Lower leg skin (tissue), 3 donors: ENCODE data around the gene GPR55.

ENCODE experiments used
- CTCF ChIP-seq, 3 donors: fragments of 450-650 bp; IDR thresholded peaks; one replicate each; pipeline ENCODE4 v1.5.1; 2016; ENCODE audit warnings: antibody characterized with exemption in 3 of 3, mild to moderate bottlenecking in 3 of 3, moderate library complexity in 2 of 3
- POLR2A ChIP-seq, 2 donors: fragments of 450-650 bp; IDR thresholded peaks; one replicate each; pipeline ENCODE4 v1.6.1; 2016 to 2017; ENCODE audit warnings: antibody characterized with exemption in 2 of 2, mild to moderate bottlenecking in 1 of 2, moderate library complexity in 1 of 2

GRCh38 chr2:230886671-230887071, 38.4 kb downstream of the GPR55 start:
- TF ChIP-seq CTCF (IDR thresholded peaks at IDR 0.05) = no peak
- no peak for TF ChIP-seq POLR2A (IDR thresholded peaks at IDR 0.05)
